Astrocyte of the spinal cord (primary cell): ENCODE measurements around the gene NRG2.

Source experiments
- DNase-seq: peaks from one replicate; pipeline ENCODE4 v3.0.0; 2011; ENCODE audit warnings: low read depth, low spot score
- H3K4me3 ChIP-seq: 2 replicates; pipeline ENCODE4 v1.5.1; 2011; ENCODE audit warnings: low read depth, mild to moderate bottlenecking, low read length, moderate library complexity
- CTCF ChIP-seq: IDR thresholded peaks from 2 replicates; pipeline ENCODE4 v1.5.1; 2012; ENCODE audit warnings: low read depth, mild to moderate bottlenecking, low read length, inconsistent platforms
- in situ Hi-C: cut with HindIII; loops from 2 replicates; pipeline ENCODE4 v1.10.0; 2017; ENCODE audit warnings: low sequenced_read_pairs

NRG2 gene

GRCh38 chr5:139895046-139895445 lies 148.1 kb downstream of the NRG2 start:
- no peak for TF ChIP-seq CTCF
- no peak for DNase-seq
- in situ Hi-C loops = no loop called here

GRCh38 chr5:139893873-139894272 lies 149.2 kb downstream of the NRG2 start:
- DNase-seq = no peak
- in situ Hi-C loops = no loop called here
- H3K4me3 ChIP-seq = no peak overlapping the region
- TF ChIP-seq CTCF = no peak

More at GRCh38 chr5:139895046-139895445, 148.1 kb downstream of the NRG2 start:
- H3K4me3 ChIP-seq = no peak overlapping the region

GRCh38 chr5:139889410-139889809 lies 153.7 kb downstream of the NRG2 start:
- in situ Hi-C loops = no loop called here
- H3K4me3 ChIP-seq = no peak overlapping the region
- no peak for TF ChIP-seq CTCF
- no peak for DNase-seq

- in situ Hi-C loops = no loop called here
- DNase-seq = no peak
- no peak for TF ChIP-seq CTCF
- H3K4me3 ChIP-seq = no peak overlapping the region
Observed at GRCh38 chr5:139888370-139888769, 154.7 kb downstream of the NRG2 start.

GRCh38 chr5:139886213-139886612 lies 156.9 kb downstream of the NRG2 start:
- no peak for DNase-seq
- no peak overlapping the region for H3K4me3 ChIP-seq
- no peak for TF ChIP-seq CTCF
- in situ Hi-C loops = no loop called here

GRCh38 chr5:139885857-139886208 lies 157.3 kb downstream of the NRG2 start:
- no peak for TF ChIP-seq CTCF
- in situ Hi-C loops = no loop called here
- no peak for DNase-seq
- H3K4me3 ChIP-seq = no peak overlapping the region
